G401.6 (cell line): ENCODE measurements around the gene MSRB2.

Experiments
- FAIRE-seq: peaks from 2 replicates; lab custom pipeline; 2012; peaks lifted over from hg19 to GRCh38; lab: Jason Lieb, UNC

Gene MSRB2

GRCh38 chr10:23111517-23112286 is 16.3 kb downstream of the MSRB2 start:
- FAIRE-seq, result peak; percentile 76

- no peak for FAIRE-seq
Measured at GRCh38 chr10:23114228-23114850, 19.0 kb downstream of the MSRB2 start.

GRCh38 chr10:23116486-23117205 is 21.3 kb downstream of the MSRB2 start:
- FAIRE-seq, result no peak

GRCh38 chr10:23120001-23120934 is 24.9 kb downstream of the MSRB2 start:
- no peak for FAIRE-seq

GRCh38 chr10:23121135-23121534 is 25.8 kb downstream of the MSRB2 start:
- FAIRE-seq, result no peak

- FAIRE-seq, result no peak
Measured at GRCh38 chr10:23136462-23136861, 41.1 kb downstream of the MSRB2 start.

- FAIRE-seq, result no peak
Measured at GRCh38 chr10:23139677-23140076, 44.3 kb downstream of the MSRB2 start.

- no peak for FAIRE-seq
Measured at GRCh38 chr10:23141995-23142394, 46.6 kb downstream of the MSRB2 start.

GRCh38 chr10:23146258-23146657 is 50.9 kb downstream of the MSRB2 start:
- FAIRE-seq, result no peak

GRCh38 chr10:23147035-23147434 is 51.7 kb downstream of the MSRB2 start:
- FAIRE-seq, result no peak

GRCh38 chr10:23148214-23148613 is 52.8 kb downstream of the MSRB2 start:
- no peak for FAIRE-seq

GRCh38 chr10:23150091-23150490 is 54.7 kb downstream of the MSRB2 start:
- no peak for FAIRE-seq

- no peak for FAIRE-seq
Measured at GRCh38 chr10:23150610-23151009, 55.2 kb downstream of the MSRB2 start.

- FAIRE-seq, result no peak
Measured at GRCh38 chr10:23151071-23151470, 55.7 kb downstream of the MSRB2 start.

- no peak for FAIRE-seq
Measured at GRCh38 chr10:23155169-23155568, 59.8 kb downstream of the MSRB2 start.

GRCh38 chr10:23156447-23157150 is 61.2 kb downstream of the MSRB2 start:
- no peak for FAIRE-seq

GRCh38 chr10:23157239-23157681 is 61.9 kb downstream of the MSRB2 start:
- no peak for FAIRE-seq

- FAIRE-seq, result no peak
Measured at GRCh38 chr10:23157691-23158369, 62.5 kb downstream of the MSRB2 start.

GRCh38 chr10:23158370-23158769 is 63.0 kb downstream of the MSRB2 start:
- peak; percentile 47 for FAIRE-seq

GRCh38 chr10:23171232-23171876 is 76.0 kb downstream of the MSRB2 start:
- FAIRE-seq, result no peak
